WTC11 (cell line): ENCODE measurements around the gene THSD4.

Experiments
- CTCF ChIP-seq: fragments of 200-600 bp; IDR thresholded peaks from 2 replicates; pipeline ENCODE4 v1.8.0; 2022; ENCODE audit warnings: antibody characterized with exemption
- E2F4 ChIP-seq: sonication (generic); formaldehyde crosslinking; IDR thresholded peaks from 2 replicates; pipeline ENCODE4 v1.8.1; 2022; ENCODE audit warnings: low read depth, mild to moderate bottlenecking, moderate library complexity, missing genetic modification reagents, borderline replicate concordance
- JUN ChIP-seq: sonication (generic); formaldehyde crosslinking; IDR thresholded peaks from 2 replicates; pipeline ENCODE4 v1.8.0; 2023; ENCODE audit warnings: mild to moderate bottlenecking, missing genetic modification reagents
- STAT6 ChIP-seq: sonication (generic); formaldehyde crosslinking; conservative IDR thresholded peaks from 2 replicates; pipeline ENCODE4 v1.8.1; 2023; ENCODE audit warnings: mild to moderate bottlenecking, low read depth, missing genetic modification reagents, moderate library complexity

GRCh38 chr15:71334434-71334833, 219.2 kb downstream of the THSD4 start:
- TF ChIP-seq E2F4 (no peak), CTCF (no peak), JUN (CRISPR knock-in tag) (no peak), STAT6 (CRISPR knock-in tag) (no peak)
